Neuron (in vitro differentiated cells): ENCODE measurements around the gene CFAP210.

Experiments
- H2AFZ ChIP-seq: one replicate; pipeline ENCODE4 v1.6.1; 2013; ENCODE audit warnings: low read depth, mild to moderate bottlenecking, inconsistent platforms, low read length, moderate library complexity
- H3K27me3 ChIP-seq: one replicate; pipeline ENCODE4 v1.6.1; 2013; ENCODE audit warnings: low read length; ENCODE audit not compliant: insufficient read depth
- H3K36me3 ChIP-seq: one replicate; pipeline ENCODE4 v1.6.1; 2013; ENCODE audit warnings: low read length; ENCODE audit not compliant: insufficient read depth
- H3K4me1 ChIP-seq: one replicate; pipeline ENCODE4 v1.6.1; 2013; ENCODE audit warnings: low read length; ENCODE audit not compliant: insufficient read depth
- H3K4me3 ChIP-seq: 2 replicates; pipeline ENCODE4 v1.5.1; 2013; ENCODE audit warnings: mild to moderate bottlenecking, low read length, moderate library complexity
- H3K9me3 ChIP-seq: one replicate; pipeline ENCODE4 v1.6.1; 2013; ENCODE audit warnings: low read length

The CFAP210 gene

GRCh38 chr2:169683054-169683424 is 11.2 kb downstream of the CFAP210 start:
- no peak overlapping the region for H3K4me3 ChIP-seq
- H3K4me1 ChIP-seq: no peaks in the 10 kb centered on the region
- no peaks in the 10 kb centered on the region for H3K27me3 ChIP-seq
- H3K9me3 ChIP-seq: peaks cover 4% of the 10 kb centered on the region
- peaks cover 3% of the 10 kb centered on the region for H3K36me3 ChIP-seq
- no peak overlapping the region for H2AFZ ChIP-seq

- no peak overlapping the region for H2AFZ ChIP-seq
- no peaks in the 10 kb centered on the region for H3K27me3 ChIP-seq
- peaks cover 4% of the 10 kb centered on the region for H3K9me3 ChIP-seq
- H3K4me3 ChIP-seq: no peak overlapping the region
- H3K36me3 ChIP-seq: no peaks in the 10 kb centered on the region
- H3K4me1 ChIP-seq: no peaks in the 10 kb centered on the region
Measured at GRCh38 chr2:169676850-169677249, 17.4 kb downstream of the CFAP210 start.

GRCh38 chr2:169676357-169676756 is 17.8 kb downstream of the CFAP210 start:
- Histone ChIP-seq H3K4me3 (no peak overlapping the region), H3K27me3 (no peaks in the 10 kb centered on the region), H3K36me3 (no peaks in the 10 kb centered on the region), H3K4me1 (no peaks in the 10 kb centered on the region), H2AFZ (no peak overlapping the region), H3K9me3 (peaks cover 4% of the 10 kb centered on the region)

- Histone ChIP-seq H3K4me1 (no peaks in the 10 kb centered on the region), H3K36me3 (no peaks in the 10 kb centered on the region), H2AFZ (no peak overlapping the region), H3K4me3 (no peak overlapping the region), H3K27me3 (no peaks in the 10 kb centered on the region), H3K9me3 (peaks cover 2% of the 10 kb centered on the region)
Measured at GRCh38 chr2:169673921-169674320, 20.3 kb downstream of the CFAP210 start.

GRCh38 chr2:169673106-169673505 is 21.1 kb downstream of the CFAP210 start:
- peaks cover 2% of the 10 kb centered on the region for H3K9me3 ChIP-seq
- no peaks in the 10 kb centered on the region for H3K4me1 ChIP-seq
- H2AFZ ChIP-seq: no peak overlapping the region
- H3K27me3 ChIP-seq: no peaks in the 10 kb centered on the region
- H3K36me3 ChIP-seq: no peaks in the 10 kb centered on the region
- no peak overlapping the region for H3K4me3 ChIP-seq

- Histone ChIP-seq H3K9me3 (peaks cover 2% of the 10 kb centered on the region), H3K36me3 (no peaks in the 10 kb centered on the region), H3K4me3 (no peak overlapping the region), H3K4me1 (no peaks in the 10 kb centered on the region), H2AFZ (no peak overlapping the region), H3K27me3 (no peaks in the 10 kb centered on the region)
Measured at GRCh38 chr2:169672406-169672805, 21.8 kb downstream of the CFAP210 start.

- Histone ChIP-seq H3K4me3 (no peak overlapping the region), H3K27me3 (no peaks in the 10 kb centered on the region), H3K9me3 (peaks cover 2% of the 10 kb centered on the region), H3K4me1 (no peaks in the 10 kb centered on the region), H2AFZ (no peak overlapping the region), H3K36me3 (no peaks in the 10 kb centered on the region)
Measured at GRCh38 chr2:169670937-169671336, 23.3 kb downstream of the CFAP210 start.

GRCh38 chr2:169670215-169670651 is 24.0 kb downstream of the CFAP210 start:
- H3K4me1 ChIP-seq: no peaks in the 10 kb centered on the region
- no peak overlapping the region for H3K4me3 ChIP-seq
- H3K36me3 ChIP-seq: no peaks in the 10 kb centered on the region
- H2AFZ ChIP-seq: no peak overlapping the region
- peaks cover 2% of the 10 kb centered on the region for H3K9me3 ChIP-seq
- no peaks in the 10 kb centered on the region for H3K27me3 ChIP-seq

GRCh38 chr2:169667583-169667982 is 26.6 kb downstream of the CFAP210 start:
- no peaks in the 10 kb centered on the region for H3K27me3 ChIP-seq
- H3K4me1 ChIP-seq: no peaks in the 10 kb centered on the region
- peaks cover 2% of the 10 kb centered on the region for H3K9me3 ChIP-seq
- H3K4me3 ChIP-seq: no peak overlapping the region
- H3K36me3 ChIP-seq: no peaks in the 10 kb centered on the region
- H2AFZ ChIP-seq: no peak overlapping the region

GRCh38 chr2:169664978-169665930 is 29.0 kb downstream of the CFAP210 start:
- Histone ChIP-seq H2AFZ (no peak overlapping the region), H3K4me3 (no peak overlapping the region), H3K27me3 (no peaks in the 10 kb centered on the region), H3K4me1 (no peaks in the 10 kb centered on the region), H3K36me3 (no peaks in the 10 kb centered on the region), H3K9me3 (peaks cover 2% of the 10 kb centered on the region)

- H3K4me1 ChIP-seq: no peaks in the 10 kb centered on the region
- no peaks in the 10 kb centered on the region for H3K36me3 ChIP-seq
- no peaks in the 10 kb centered on the region for H3K27me3 ChIP-seq
- H3K4me3 ChIP-seq: no peak overlapping the region
- peaks cover 2% of the 10 kb centered on the region for H3K9me3 ChIP-seq
- H2AFZ ChIP-seq: no peak overlapping the region
Measured at GRCh38 chr2:169664600-169664977, 29.6 kb downstream of the CFAP210 start.

- no peak overlapping the region for H3K4me3 ChIP-seq
- no peaks in the 10 kb centered on the region for H3K36me3 ChIP-seq
- no peaks in the 10 kb centered on the region for H3K4me1 ChIP-seq
- H2AFZ ChIP-seq: no peak overlapping the region
- H3K9me3 ChIP-seq: no peaks in the 10 kb centered on the region
- no peaks in the 10 kb centered on the region for H3K27me3 ChIP-seq
Measured at GRCh38 chr2:169663247-169663646, 31.0 kb downstream of the CFAP210 start.

GRCh38 chr2:169662744-169663143 is 31.5 kb downstream of the CFAP210 start:
- Histone ChIP-seq H3K36me3 (no peaks in the 10 kb centered on the region), H2AFZ (no peak overlapping the region), H3K9me3 (no peaks in the 10 kb centered on the region), H3K4me1 (no peaks in the 10 kb centered on the region), H3K27me3 (no peaks in the 10 kb centered on the region), H3K4me3 (no peak overlapping the region)

GRCh38 chr2:169661265-169661664 is 32.9 kb downstream of the CFAP210 start:
- Histone ChIP-seq H3K9me3 (no peaks in the 10 kb centered on the region), H3K36me3 (no peaks in the 10 kb centered on the region), H2AFZ (no peak overlapping the region), H3K4me3 (no peak overlapping the region), H3K4me1 (no peaks in the 10 kb centered on the region), H3K27me3 (no peaks in the 10 kb centered on the region)
